Spinal cord (tissue), 10 donors: Measurements from ENCODE around the gene RPE65. TPM values are rescaled to one million over a fixed set of nuclear protein-coding genes. Genes with fewer than 3 reads are reported as not detected.

Source experiments
- DNase-seq, 6 donors: peaks; one replicate each; pipeline versions ENCODE4 v3.0.0 to v3.0.0-alpha.2; 2013 to 2015; ENCODE audit warnings: low spot score in 6 of 6, low read depth in 4 of 6
- H3K27ac ChIP-seq: one replicate; pipeline ENCODE4 v1.5.1; 2013; ENCODE audit warnings: low read depth, low read length, control low read depth
- H3K27me3 ChIP-seq: one replicate; pipeline ENCODE4 v1.6.1; 2013; ENCODE audit warnings: low read length; ENCODE audit not compliant: control insufficient read depth, insufficient read depth
- H3K36me3 ChIP-seq: one replicate; pipeline ENCODE4 v1.6.1; 2013; ENCODE audit warnings: low read length; ENCODE audit not compliant: control insufficient read depth, insufficient read depth
- H3K4me1 ChIP-seq: one replicate; pipeline ENCODE4 v1.6.1; 2013; ENCODE audit warnings: low read length; ENCODE audit not compliant: control insufficient read depth, insufficient read depth
- H3K4me3 ChIP-seq: one replicate; pipeline ENCODE4 v1.5.1; 2013; ENCODE audit warnings: low read depth, low read length, control low read depth
- H3K9me3 ChIP-seq: one replicate; pipeline ENCODE4 v1.6.1; 2013; ENCODE audit warnings: low read length; ENCODE audit not compliant: control insufficient read depth, insufficient read depth
- WGBS: methylation state at CpG from one replicate; pipeline ENCODE4 v1.1.5; 2013; ENCODE audit warnings: missing lambda C conversion rate; ENCODE audit not compliant: insufficient coverage; 5-methylcytosine and 5-hydroxymethylcytosine counted together
- polyA plus RNA-seq, 2 donors: library from polyadenylated mRNA; unstranded; fragments of 120-200 nt; gene quantifications; one replicate each; pipeline ENCODE4 v1.2.1, GENCODE V29; 2013; ENCODE audit not compliant: insufficient read length in 2 of 2
- total RNA-seq, 2 donors: library from RNA; depleted of rRNA in 1 of 2; stranded (reverse); fragments of 120-200 nt in 1 of 2; fragments of >200 nt in 1 of 2; gene quantifications; one replicate each; pipeline versions ENCODE4 v1.2.3 to v1.2.4, GENCODE V29; 2013 to 2014
- donor health status: healthy.

The RPE65 gene
- total and polyA plus RNA-seq, 4 donors = 3.7 to 4.0 (median 3.8) TPM

DNA sequence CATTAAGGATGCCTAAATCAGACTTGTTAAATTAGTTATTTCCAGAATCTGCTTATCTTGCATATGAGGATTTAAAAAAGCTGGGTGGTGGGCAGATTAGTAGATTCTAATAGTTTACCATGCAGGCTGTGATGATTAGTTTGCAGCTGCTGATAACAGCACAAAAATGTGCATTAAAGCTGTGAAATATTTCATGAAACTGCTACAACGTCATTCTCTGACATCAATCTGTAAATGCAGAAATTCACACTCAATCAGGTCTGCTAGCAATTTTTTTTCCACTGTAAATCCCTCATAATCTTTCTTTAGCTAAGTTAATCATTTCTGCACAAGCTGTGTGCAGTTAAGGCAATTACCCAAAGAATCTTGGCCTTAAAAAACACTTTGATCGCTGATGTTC is 9.3 kb upstream of the RPE65 start:
- no peaks in the 10 kb centered on the region for H3K27me3 ChIP-seq
- H3K27ac ChIP-seq = no peak overlapping the region
- DNase-seq = no peak
- WGBS = 60% methylated on average over 1 of the region's 2 CpGs
- H3K4me3 ChIP-seq = no peak overlapping the region
- no peaks in the 10 kb centered on the region for H3K9me3 ChIP-seq
- H3K4me1 ChIP-seq = no peaks in the 10 kb centered on the region
- no peaks in the 10 kb centered on the region for H3K36me3 ChIP-seq

DNA sequence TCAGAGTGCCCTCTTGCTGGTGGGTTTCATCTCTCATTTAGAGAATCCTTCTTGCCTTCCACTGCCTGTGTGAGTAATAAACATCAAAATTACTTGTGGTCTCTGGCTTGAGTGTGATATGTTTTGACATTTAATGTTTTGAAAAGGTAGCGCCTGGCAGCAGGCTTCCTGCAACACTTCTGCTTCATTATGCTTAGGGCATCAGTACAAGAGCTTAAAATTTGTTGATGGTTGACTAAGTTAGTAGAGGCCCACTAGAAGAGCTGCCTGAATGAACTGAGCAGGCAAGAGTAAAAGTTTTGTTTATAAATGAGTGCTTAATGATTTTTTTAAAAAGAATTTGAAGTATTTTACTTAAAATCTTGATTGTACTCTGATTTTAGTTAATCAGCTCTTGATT is 6.4 kb upstream of the RPE65 start:
- no peak overlapping the region for H3K27ac ChIP-seq
- H3K4me1 ChIP-seq = no peaks in the 10 kb centered on the region
- no peaks in the 10 kb centered on the region for H3K9me3 ChIP-seq
- H3K36me3 ChIP-seq = no peaks in the 10 kb centered on the region
- H3K4me3 ChIP-seq = no peak overlapping the region
- DNase-seq = peak in 1 of 6 donors; percentile 21
- WGBS = 100% methylated on average over 1 of the region's 1 CpG
- H3K27me3 ChIP-seq = no peaks in the 10 kb centered on the region

DNA sequence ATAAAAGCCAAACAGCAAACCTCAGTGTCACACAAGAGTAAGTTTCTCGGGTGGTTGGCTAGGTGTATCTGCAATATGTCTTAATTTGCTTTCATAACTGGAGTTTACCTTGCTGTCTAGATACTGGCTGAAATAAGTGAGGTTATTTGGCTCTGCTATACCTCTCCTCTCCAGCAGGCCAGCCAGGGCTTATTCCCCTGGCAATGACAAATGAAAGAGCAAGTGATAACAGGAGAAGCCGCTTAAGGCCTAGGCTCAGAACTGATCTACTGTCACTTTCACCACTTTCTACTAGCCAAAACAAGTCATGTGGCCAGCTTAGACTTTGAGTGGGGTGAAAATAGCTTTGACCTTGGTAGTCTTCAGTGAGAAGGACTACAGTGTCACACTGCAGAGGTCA is 4.8 kb upstream of the RPE65 start:
- Histone ChIP-seq H3K36me3 (no peaks in the 10 kb centered on the region), H3K27me3 (no peaks in the 10 kb centered on the region), H3K4me3 (no peak overlapping the region), H3K9me3 (no peaks in the 10 kb centered on the region), H3K4me1 (peaks cover 5% of the 10 kb centered on the region), H3K27ac (no peak overlapping the region)
- DNase-seq = no peak
- no CpG with 5 or more reads among the region's 2 CpGs for WGBS

DNA sequence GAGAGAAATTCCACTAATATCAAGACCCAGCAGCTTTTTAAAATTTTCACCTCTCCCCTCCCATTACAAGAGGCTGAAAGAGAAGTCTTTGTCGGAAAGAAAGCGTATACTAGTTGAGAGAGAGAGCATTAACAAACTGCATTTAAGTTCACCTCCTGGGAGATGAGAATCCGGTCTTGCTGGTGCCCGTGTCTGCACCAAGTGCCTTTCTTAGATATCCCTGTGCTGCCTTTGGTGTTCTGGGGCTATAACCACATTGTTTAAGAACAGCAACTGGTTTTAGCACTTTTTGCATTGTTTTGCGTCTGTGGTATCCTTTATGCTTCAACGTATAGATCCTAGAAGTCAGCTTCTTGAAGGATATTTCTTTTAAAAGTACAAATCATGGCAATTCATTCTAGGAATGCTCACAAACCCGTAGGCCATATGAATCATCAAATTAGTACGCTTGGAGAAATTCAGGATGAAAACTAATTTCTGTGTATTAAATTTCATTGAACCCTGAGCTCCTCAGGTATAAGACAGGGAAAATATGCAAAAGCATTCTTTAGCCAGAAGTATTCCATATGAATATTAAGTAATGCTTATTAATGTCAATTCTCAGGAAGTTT is 3.4 kb upstream of the RPE65 start:
- no peak for DNase-seq
- H3K9me3 ChIP-seq = no peaks in the 10 kb centered on the region
- no peaks in the 10 kb centered on the region for H3K36me3 ChIP-seq
- H3K4me3 ChIP-seq = no peak overlapping the region
- peaks cover 5% of the 10 kb centered on the region for H3K4me1 ChIP-seq
- no peaks in the 10 kb centered on the region for H3K27me3 ChIP-seq
- no peak overlapping the region for H3K27ac ChIP-seq
- WGBS = 73% methylated on average over 4 of the region's 8 CpGs

DNA sequence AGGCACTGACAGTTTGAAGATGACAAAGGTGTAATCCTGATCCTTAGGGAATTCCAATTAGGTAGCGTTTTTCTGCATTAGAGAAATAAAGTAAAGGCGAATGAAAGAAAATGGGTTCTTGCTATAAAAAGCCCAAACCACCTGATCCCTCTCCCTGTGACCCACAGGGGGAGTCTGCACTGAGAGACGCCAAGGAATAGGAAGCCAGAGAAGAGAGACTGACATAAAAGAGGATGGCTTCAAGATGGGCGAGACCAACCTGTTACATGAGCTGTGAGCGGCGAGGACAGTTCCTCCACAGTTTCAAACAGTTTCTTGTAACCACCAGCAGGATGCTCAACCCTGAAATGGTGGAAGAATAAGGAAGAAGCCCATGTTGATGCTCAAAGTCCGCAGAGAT is 1.4 kb downstream of the RPE65 start:
- H3K4me1 ChIP-seq = peaks cover 5% of the 10 kb centered on the region
- H3K36me3 ChIP-seq = no peaks in the 10 kb centered on the region
- 92% methylated on average over 2 of the region's 7 CpGs for WGBS
- H3K9me3 ChIP-seq = no peaks in the 10 kb centered on the region
- H3K27ac ChIP-seq = no peak overlapping the region
- DNase-seq = no peak
- no peaks in the 10 kb centered on the region for H3K27me3 ChIP-seq
- H3K4me3 ChIP-seq = no peak overlapping the region

DNA sequence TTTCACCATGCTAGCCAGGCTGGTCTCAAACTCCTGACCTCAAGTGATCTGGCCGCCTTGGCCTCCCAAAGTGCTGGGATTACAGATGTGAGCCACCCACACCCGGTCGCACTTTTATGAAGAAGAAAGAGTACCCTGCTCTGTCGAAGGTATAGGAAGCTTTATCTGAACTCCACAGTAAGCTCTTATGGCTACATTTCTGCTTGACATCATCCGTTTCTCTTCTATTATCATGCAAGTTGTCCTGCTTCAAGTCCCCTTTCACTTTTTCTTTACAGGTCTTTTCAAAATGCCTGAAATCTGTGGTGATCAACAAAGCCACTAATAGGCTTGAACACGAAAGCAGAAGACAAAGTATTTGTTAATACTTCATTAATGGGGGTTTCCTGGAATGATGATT is 4.0 kb downstream of the RPE65 start:
- no peaks in the 10 kb centered on the region for H3K9me3 ChIP-seq
- H3K4me3 ChIP-seq = no peak overlapping the region
- H3K36me3 ChIP-seq = no peaks in the 10 kb centered on the region
- no peak overlapping the region for H3K27ac ChIP-seq
- 70% methylated on average over 2 of the region's 6 CpGs for WGBS
- peaks cover 5% of the 10 kb centered on the region for H3K4me1 ChIP-seq
- no peak for DNase-seq
- no peaks in the 10 kb centered on the region for H3K27me3 ChIP-seq

DNA sequence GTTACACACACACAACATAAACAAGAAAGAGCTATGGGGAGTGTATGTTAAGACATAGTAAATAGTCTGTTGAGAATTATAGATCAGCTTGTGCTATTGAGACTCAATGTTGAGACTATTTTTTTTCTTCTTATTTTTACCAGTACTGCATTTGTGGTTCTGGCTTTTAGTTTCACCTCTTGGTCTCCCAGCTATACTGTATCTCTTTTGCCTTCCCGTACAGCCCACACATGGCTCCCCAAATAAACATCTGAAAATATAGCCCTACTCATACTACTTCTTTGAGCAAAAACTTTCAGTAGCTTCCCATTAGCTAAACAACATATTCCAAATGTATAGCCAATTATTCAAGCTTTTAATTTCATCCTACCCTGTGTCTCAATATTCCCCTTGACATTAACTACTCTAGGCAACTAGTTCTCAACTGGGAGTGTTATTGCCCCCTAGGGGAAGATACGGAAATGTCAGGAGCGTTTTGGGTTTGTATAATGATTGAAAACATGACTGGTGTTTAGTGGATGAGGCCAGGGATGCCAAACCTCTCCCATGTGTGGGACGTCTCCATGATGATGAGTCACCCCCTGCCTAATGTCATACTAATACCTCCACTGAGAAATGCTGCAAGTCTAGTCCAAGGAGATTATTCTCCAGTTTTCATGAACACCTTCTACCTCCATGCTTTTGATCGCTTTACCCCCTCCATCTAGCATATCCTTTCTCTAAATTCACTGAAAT is 6.8 kb downstream of the RPE65 start:
- WGBS = 91% methylated on average over 2 of the region's 5 CpGs
- no peak overlapping the region for H3K4me3 ChIP-seq
- no peak overlapping the region for H3K27ac ChIP-seq
- H3K27me3 ChIP-seq = no peaks in the 10 kb centered on the region
- H3K9me3 ChIP-seq = no peaks in the 10 kb centered on the region
- no peaks in the 10 kb centered on the region for H3K36me3 ChIP-seq
- DNase-seq = peak in 1 of 6 donors; percentile 33
- no peaks in the 10 kb centered on the region for H3K4me1 ChIP-seq

DNA sequence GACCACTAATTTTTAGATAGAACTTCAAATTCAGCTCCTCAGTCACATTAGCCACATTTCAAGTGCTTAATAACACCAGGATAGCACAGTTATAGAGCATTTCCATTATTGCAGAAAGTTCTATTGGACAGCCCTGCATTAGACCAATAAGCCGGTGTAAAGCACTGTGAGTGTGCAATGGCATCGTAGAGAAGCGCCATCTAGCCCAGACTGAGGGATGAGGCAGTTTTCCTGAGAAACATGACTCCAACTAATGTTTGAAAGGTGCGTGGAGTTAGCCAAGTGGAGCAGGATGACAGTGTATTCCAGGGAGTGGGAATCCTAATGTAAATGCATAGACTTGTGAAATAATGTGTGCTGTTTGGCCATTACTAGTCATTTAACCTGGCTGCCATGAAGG is 7.7 kb downstream of the RPE65 start:
- Histone ChIP-seq H3K27ac (no peak overlapping the region), H3K4me1 (no peaks in the 10 kb centered on the region), H3K36me3 (no peaks in the 10 kb centered on the region), H3K9me3 (no peaks in the 10 kb centered on the region), H3K4me3 (no peak overlapping the region), H3K27me3 (no peaks in the 10 kb centered on the region)
- DNase-seq = no peak
- WGBS = 100% methylated on average over 3 of the region's 4 CpGs

DNA sequence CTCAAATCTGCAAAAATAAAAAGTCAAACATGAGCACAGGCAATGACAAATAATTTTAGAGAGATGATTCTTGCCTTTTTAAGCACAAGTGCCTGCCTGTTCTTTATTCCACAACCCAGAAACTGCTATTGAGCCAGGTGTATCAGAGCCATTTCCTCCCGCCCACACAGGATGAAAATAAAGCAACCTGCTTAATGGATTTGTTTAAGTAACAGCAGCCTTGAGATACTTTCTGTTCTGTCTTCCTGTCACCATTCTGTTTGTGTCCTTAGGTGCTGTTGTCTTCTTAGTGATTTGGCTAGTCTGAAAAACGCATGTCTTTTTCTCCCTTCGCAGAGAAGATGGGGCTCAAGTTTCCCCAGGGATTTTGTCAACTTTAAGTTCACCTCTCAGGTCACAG is 11.4 kb downstream of the RPE65 start:
- Histone ChIP-seq H3K27ac (no peak overlapping the region), H3K4me1 (no peaks in the 10 kb centered on the region), H3K36me3 (no peaks in the 10 kb centered on the region), H3K4me3 (no peak overlapping the region), H3K9me3 (no peaks in the 10 kb centered on the region), H3K27me3 (no peaks in the 10 kb centered on the region)
- 57% methylated on average over 2 of the region's 3 CpGs for WGBS
- peak in 1 of 6 donors; percentile 23 for DNase-seq

DNA sequence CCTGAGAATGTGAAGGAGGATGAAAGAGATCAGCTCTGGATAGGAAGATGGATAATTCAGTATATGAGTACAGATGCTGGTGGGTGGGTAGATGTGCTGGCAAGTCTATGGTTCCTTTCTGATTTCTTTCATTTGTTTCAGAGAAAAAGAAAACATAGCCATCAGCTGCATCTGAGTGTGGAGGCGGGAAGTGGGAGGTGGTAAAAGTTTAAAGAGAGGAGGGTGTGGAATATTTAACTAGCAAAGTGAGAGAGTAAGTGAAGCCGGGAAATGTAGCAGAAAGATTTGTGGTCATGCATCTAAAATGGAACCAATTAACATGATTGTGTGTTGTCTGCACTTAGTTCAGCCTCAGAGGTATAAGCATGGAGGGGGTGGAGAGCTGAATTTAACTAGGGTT is 16.4 kb downstream of the RPE65 start:
- H3K27me3 ChIP-seq = no peaks in the 10 kb centered on the region
- H3K4me3 ChIP-seq = no peak overlapping the region
- no peaks in the 10 kb centered on the region for H3K36me3 ChIP-seq
- H3K4me1 ChIP-seq = no peaks in the 10 kb centered on the region
- H3K27ac ChIP-seq = no peak overlapping the region
- no peaks in the 10 kb centered on the region for H3K9me3 ChIP-seq
- 79% methylated on average over 2 of the region's 2 CpGs for WGBS
- no peak for DNase-seq
